GM18520 (cell line): Measurements from ENCODE around the gene ALDH4A1.

ENCODE experiments used
- ATAC-seq: cut with Tn5 transposase; IDR thresholded peaks from one replicate; pipeline ENCODE4 v1.9.1; 2021; ENCODE audit not compliant: unreplicated experiment

The ALDH4A1 gene

GRCh38 chr1:18922848-18923755 lies 20.7 kb upstream of the ALDH4A1 start:
- no peak for ATAC-seq

- ATAC-seq: no peak
Measured at GRCh38 chr1:18922319-18922726, 20.0 kb upstream of the ALDH4A1 start.

DNA sequence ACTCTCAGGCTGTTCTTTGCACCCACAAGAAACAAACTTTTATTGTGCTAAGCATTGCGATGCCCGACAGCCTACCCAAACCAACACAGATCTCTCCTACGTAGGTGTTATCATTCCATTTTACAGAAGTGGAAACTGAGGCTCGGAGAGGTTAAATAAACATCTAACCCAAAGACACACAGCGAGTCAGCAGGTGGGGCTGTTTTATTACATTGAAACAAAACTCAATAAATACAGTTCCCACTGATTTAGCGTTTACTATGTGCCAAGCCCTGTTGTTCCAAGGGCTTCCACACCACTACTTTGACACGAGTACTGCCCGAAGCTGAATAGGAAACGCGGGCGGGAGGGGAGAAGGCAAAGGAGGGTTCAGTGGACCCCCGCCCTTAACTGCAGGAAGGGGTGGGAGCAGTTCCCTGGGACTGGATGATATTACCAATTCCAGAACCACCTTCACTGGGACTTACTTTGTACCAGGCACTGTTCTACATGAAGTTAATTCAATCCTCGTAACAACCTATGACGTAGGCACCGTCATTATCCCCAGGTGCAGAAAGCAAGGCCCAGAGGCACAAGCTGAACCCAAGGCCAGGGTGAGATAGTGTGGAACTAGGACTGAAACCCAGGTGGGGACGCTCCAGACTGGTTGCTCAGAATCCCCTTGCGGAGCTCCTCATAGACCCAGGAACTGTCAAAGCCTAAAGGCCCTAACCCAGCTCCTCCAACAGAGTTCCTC lies 19.3 kb upstream of the ALDH4A1 start:
- ATAC-seq: no peak

GRCh38 chr1:18920931-18921330 lies 18.6 kb upstream of the ALDH4A1 start:
- no peak for ATAC-seq

DNA sequence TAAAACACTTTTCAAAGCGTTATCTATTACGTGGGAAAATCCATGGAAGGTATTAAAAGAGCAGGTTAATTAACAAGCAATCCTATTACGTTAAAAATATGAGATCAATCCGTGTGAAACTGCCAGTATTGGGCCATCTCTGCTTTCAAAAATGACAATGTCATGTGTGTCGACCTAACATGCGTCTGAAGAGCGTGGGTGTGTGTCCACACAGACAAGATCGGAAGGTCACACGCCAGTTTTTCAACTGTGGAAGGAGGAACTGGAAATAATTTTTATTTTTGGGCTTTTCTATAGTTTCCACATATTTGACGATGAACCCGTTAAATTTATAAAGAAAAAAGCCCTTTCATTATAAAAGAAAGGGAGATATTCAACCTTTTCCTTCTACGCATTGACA lies 17.6 kb upstream of the ALDH4A1 start:
- no peak for ATAC-seq

DNA sequence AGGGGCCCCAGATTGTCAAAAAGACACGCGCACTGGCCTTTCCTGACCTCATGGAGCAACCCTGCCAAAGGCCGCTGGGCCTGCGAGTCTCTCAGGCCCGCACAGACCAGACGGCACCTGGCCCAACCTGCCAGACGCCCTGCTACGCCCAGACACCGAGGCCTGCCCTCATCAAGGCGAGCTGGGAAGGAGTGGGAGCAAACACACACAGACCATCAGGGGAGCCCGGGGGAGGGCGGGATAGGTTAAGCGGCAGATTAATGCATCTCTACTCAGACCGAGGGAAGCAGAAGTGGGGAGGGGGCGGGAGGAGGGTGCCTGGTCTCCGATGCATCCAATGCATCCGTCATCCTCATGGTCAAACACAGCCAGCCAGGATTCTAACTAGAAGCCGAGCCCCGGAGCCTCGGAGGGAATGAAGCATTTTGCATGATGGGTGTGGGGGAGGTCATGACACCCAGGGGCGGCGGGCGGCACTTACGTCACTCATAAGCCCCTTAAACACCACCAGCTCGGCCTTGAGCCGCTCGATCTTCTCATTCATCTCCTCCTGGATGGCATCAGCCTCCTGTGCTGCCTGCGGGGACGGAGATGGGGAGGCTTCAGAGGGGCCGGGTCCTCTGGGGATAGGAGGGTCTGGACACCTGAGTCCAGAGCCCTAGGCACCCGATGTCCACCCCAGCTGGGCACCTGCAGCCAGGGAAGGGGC lies 17.0 kb upstream of the ALDH4A1 start:
- no peak for ATAC-seq

- ATAC-seq: no peak
Measured at GRCh38 chr1:18918417-18918816, 16.1 kb upstream of the ALDH4A1 start.

- no peak for ATAC-seq
Measured at GRCh38 chr1:18917071-18917799, 14.9 kb upstream of the ALDH4A1 start.

DNA sequence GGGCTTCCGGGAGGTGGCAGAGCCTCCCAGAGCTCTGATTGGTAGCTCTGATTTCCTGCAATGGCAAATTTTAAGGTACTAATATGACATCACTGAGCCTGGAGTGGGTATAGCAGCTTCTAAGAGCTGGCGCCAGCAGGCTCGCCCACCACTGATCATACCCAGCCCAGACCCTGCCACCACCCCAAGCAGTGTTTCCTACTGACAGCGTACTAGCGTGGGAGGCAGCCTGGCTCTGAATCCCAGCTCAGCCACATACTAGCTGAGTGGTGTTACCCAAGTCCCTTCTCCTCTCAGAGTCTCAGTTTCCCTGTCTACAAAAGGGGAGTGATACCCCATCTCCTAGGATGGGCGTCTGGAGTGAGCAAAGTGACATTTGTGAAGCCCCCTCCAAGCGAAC lies 13.0 kb upstream of the ALDH4A1 start:
- ATAC-seq: no peak

- no peak for ATAC-seq
Measured at GRCh38 chr1:18913065-18913835, 10.9 kb upstream of the ALDH4A1 start.

GRCh38 chr1:18912550-18912949 lies 10.2 kb upstream of the ALDH4A1 start:
- ATAC-seq: no peak

DNA sequence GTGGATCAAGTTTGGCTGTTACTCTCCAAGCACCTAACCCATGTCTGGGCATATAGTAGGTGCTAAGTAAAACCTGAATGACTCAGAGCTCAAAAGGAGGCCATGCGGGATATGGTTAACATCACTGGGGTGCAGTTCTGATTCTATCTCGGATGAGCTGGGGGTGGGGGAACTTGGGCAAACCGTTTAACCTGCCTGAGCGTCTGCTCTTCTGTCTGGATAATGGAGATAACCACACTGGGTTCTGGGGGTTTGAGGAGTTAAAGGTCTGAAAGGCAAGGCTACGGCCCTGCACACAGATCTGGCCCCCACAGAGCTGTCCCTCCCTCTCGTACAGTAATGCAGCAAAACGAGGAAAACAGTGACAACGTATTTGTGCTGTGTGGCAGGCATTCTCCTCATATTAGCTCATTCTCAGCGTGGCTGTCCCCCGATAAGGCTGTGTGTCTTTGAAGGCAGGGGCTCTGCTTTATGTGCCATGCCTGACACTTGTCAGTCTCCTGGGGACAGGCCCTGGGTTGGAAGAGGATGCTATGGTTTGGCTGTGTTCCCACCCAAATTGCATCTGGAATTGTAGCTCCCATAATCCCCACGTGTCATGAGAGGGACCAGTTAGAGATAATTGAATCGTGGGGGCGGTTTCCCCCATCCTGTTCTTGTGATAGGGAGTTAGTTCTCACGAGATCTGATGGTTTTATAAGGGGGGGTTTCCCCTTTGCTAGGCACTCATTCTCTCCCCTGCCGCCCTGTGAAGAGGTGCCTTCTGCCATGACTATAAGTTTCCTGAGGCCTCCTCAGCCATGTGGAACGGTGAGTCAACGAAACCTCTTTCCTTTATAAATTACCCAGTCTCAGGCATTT lies 6.8 kb upstream of the ALDH4A1 start:
- ATAC-seq: no peak

GRCh38 chr1:18907917-18908845 lies 5.8 kb upstream of the ALDH4A1 start:
- no peak for ATAC-seq

GRCh38 chr1:18907021-18907916 lies 4.9 kb upstream of the ALDH4A1 start:
- ATAC-seq: no peak

DNA sequence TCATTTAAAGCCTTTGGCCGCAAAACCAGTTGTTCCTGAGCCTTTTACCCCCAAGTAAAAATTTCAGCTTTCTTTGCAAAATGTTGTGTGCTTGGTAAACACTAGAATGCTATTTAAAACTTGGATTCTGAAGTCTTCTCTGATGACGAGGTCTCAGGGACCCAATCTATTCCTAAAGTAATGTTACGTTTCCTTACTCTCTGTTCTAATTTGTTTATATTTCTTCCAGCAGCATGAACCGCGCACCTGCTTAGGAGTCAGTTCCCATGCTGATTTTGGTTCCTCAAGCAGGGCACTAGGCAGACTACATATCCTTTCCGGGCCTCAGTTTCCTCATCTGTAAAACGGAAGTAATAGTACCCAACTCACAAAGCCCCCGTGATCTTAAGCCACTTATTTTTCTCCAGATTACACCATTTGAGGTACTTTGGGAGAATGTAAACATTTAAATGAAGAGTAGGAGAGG lies 969 bp upstream of the ALDH4A1 start:
- no peak for ATAC-seq

DNA sequence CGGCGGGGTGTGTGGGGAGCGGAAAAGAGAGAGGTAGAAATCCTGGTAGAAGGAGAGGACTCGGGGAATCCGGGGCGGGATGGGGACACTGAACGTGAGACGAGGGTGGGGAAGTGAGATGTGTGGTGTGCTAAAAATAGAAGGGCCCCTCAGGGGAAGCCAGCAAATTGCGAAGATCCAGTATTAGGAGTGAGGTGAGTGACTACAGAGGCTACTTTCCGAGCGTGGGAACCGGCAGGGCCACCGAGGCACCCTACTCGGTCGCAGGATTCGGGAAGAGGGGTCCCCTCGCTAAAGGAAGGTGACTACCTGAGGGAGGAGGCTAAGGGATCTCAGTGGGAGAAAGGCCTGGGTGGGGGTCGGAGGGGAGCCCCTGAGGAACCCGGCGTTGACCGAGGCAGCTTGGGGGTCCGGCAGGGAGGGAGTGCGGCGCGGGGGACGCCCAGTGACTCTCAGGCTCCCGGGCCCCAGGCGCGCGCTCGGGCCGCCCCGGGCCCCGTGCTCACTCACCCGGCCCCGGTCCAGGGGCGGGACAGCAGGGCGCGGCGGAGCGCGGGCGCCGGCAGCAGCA lies 318 bp downstream of the ALDH4A1 start:
- ATAC-seq: no peak
